GM12892 (cell line): ENCODE results near the gene NINL.

Experiments
- POLR2A ChIP-seq: IDR thresholded peaks from 2 replicates; pipeline ENCODE4 v1.6.1; 2011; ENCODE audit warnings: low read depth, low read length, control low read depth
- POLR2AphosphoS5 ChIP-seq: IDR thresholded peaks from 2 replicates; pipeline ENCODE4 v1.6.1; 2011; ENCODE audit warnings: low read depth, low read length, control low read depth

DNA sequence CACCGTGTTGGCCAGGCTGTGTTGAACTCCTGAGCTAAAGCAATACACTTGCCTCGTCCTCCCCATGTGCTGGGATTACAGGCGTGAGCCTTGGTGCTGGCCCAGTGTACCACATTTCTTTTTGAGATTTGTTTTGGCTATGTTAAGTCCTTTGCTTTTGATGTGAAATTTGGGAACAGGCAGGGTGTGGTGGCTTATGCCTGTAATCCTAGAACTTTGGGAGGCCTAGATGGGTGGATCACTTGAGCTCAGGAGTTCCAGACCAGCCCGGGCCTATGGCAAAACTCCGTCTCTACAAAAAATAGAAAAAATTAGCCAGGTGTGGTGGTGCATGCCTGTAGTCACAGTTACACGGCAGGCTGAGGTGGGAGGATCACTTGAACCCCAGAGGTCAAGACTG lies 137.7 kb downstream of the NINL start:
- no peak for TF ChIP-seq POLR2A
- TF ChIP-seq POLR2AphosphoS5, result no peak
